GM21390 (cell line): ENCODE data around the gene P2RX5.
"Not testable (repeated sequence)": the region's sequence is repeated elsewhere in the genome, so short reads cannot be mapped to it uniquely, and the experiment has no call there.

Experiments used
- ATAC-seq: cut with Tn5 transposase; IDR thresholded peaks from one replicate; pipeline ENCODE4 v1.9.1; 2021; ENCODE audit not compliant: unreplicated experiment

The P2RX5 gene

GRCh38 chr17:3712811-3713463, 17.0 kb upstream of the P2RX5 start:
- no peak for ATAC-seq

DNA sequence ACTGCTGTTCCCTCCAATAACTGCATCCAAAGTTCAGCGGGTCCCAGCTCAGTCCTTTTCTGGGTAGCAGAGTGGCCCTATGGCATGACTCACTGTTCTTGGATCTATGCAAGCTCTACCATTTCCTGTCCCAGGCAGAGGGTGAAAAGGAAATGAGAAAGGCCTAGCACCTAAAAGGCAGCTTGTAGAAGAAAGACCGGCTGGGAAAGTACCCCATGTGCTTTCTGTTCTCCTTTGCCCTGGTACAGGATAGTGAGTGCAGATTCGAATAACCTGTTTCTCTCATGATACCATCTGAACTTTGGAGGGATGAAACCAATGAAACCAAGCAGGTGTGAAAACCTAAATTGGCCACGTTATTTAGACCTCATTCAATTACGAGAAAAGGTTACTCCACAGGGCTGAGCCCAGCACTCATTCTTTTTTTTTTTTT, 15.0 kb upstream of the P2RX5 start:
- ATAC-seq, result peak; percentile 95

GRCh38 chr17:3708366-3708765, 12.4 kb upstream of the P2RX5 start:
- ATAC-seq, result no peak

DNA sequence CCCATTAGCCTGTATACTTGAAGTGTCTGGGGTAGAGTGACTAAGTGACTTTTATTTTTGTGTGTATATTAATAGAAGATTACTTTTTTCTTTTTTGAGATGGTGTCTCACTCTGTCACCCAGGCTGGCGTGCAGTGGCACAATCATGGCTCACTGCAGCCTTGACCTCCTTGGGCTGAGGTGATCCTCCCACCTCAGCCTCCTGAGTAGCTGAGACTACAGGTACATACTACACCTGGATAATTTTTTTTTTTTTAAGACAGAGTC, 9.7 kb upstream of the P2RX5 start:
- not testable (repeated sequence) for ATAC-seq

GRCh38 chr17:3704931-3705717, 9.2 kb upstream of the P2RX5 start:
- no peak for ATAC-seq

DNA sequence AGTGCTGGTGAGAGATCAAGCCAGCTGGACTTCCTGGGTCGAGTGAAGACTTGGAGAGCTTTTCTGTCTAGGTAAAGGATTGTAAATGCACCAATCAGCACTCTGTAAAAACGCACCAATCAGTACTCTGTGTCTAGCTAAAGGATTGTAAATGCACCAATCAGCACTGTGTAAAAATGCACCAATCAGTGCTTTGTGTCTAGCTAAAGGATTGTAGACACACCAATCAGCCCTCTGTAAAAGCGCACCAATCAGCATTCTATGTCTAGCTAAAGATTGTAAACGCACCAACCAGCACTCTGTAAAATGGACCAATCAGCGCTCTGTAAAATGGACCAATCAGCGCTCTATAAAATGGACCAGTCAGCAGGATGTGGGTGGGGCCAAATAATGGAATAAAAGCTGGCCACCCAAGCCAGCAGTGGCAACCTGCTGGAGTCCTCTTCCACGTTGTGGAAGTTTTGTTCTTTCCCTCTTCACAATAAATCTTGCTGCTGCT, 6.1 kb upstream of the P2RX5 start:
- not testable (repeated sequence) for ATAC-seq

DNA sequence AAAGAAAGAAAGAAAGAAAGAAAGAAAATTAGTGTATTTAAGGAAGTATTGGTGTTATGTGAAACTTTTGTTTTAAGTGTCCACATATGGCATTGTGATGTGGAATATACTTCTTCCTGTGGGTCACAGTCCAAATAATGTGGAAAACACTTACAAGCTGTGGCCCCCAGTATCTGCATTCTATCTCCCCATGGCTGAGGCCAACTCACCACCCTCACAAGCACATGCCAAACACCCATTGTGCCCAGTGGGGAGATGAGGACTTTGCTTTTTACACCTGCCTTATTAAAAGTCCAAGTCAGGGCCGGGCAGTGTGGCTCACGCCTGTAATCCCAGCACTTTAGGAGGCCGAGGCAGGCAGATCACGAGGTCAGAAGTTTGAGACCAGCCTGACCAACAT, 4.0 kb upstream of the P2RX5 start:
- no peak for ATAC-seq

- no peak for ATAC-seq
Measured at GRCh38 chr17:3698139-3698538, 2.2 kb upstream of the P2RX5 start.

DNA sequence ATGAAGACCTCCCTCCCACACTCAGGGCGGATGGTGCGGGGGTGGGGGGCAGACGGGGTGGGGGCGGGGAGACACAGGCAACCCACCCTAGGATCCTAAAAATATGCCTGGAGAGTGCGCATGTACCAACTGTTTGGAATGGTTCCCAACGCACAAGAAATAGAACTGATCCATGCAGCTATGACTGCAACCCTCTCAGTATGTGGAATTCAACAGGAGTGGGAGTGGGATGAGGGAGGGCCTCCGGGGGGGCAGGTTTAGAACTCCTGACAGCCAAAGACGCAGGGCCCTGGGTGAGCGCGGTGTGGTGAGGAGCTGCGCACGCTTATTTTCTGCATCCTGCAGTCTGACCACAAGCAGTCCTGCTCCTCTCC, 1.1 kb upstream of the P2RX5 start:
- ATAC-seq, result no peak

DNA sequence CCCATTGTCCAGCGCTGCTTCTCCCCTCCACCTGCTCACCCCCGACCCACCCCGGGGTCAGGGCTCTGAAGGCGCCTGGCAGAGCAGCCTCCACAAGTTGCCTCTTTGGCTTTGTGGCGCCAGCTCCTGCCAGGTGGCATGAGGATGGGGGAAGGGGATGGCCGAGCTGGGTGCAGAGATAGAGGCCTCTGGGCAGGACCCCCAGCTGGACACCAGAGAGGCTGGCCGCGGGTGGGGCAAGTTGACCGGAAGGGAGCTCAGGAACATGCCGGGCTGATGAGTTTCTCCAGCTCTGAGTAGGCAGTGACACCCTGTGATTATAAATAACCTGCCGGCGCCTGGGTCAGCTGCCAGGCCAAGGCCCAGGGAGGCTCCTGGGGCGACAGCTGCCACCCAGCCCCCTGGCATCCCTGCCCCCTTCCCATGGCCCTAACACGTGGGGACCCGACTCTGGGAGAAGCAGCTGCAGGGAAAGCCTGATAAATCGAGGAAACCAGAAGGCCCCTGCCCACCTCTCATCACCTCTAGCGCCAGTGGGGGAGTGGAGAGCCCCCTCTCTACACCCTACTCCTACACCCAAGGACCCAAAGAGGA, 729 bp downstream of the P2RX5 start:
- no peak for ATAC-seq

GRCh38 chr17:3693829-3694231, 2.1 kb downstream of the P2RX5 start:
- ATAC-seq, result peak; percentile 44

DNA sequence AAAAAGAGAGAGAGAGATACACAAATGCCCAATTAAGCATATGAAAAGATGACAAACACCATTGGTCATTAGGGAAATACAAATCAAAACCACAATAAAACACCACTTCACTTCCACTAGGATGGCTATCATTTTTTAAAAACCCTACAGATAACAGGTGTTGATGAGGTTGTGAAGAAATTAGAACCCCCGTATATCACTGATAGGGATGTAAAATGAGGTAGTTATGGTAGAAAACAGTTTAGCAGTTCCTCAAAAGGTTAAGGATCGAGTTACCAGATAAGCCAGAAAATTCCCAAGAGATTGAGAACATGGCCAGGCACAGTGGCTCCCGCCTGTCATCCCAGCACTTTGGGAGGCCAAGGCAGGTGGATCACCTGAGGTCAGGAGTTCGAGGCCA, 2.8 kb downstream of the P2RX5 start:
- no peak for ATAC-seq

- ATAC-seq, result no peak
Measured at GRCh38 chr17:3692346-3692745, 3.6 kb downstream of the P2RX5 start.

GRCh38 chr17:3691617-3692067, 4.3 kb downstream of the P2RX5 start:
- ATAC-seq, result no peak

- no peak for ATAC-seq
Measured at GRCh38 chr17:3690094-3690715, 5.8 kb downstream of the P2RX5 start.

DNA sequence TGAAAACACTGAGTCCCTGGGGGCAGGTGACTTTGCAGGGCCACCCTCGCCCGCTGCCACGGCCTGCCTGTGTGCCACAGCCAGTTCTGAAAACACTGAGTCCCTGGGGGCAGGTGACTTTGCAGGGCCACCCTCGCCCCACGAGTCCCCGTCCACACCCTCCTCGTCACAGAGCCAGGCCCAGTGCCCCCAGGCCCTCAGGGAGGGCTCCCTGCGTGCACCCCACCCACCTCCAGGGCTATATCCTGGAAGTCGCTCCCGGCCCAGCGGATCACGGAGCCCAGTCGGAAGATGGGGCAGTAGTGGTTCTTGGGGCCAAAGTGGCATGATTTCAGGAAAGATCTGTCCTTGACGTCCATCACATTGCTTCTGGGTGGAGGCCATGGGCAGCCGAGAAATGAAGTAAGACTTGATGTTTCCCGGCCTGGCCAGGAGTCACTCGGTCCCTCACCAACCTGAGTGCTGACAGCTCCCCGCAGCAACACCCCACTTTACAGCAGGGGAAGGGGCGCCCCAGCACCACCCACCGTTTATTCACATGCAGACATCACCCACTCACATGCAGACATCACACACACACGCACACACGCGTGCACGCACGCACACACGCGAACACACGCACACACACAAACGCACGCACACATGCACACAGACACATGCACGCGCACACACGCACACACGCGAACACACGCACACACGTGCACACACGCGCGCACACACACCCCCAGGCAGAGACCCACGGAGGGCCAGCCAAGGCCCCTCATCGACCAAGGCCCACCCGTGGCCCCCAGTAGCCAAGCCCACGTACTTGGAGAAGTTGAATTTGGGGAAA, 6.5 kb downstream of the P2RX5 start:
- no peak for ATAC-seq

DNA sequence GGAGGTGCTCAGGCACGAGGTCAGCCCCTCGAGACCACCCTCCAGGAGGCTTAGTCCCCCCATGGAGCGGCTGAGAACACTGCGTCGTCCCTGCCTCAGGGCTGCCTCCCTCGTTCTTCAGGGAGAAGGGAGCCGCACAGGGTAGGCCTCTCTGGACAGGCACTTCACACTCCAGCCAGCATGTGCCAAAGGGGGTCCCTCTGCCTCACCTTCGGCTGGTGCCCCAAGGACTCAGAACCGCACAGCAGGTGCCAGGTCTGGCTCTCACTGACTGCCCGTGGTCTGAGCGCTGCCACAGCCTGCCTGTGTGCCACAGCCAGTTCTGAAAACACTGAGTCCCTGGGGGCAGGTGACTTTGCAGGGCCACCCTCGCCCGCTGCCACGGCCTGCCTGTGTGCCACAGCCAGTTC, 7.1 kb downstream of the P2RX5 start:
- no peak for ATAC-seq

- no peak for ATAC-seq
Measured at GRCh38 chr17:3688027-3688553, 7.9 kb downstream of the P2RX5 start.

GRCh38 chr17:3685174-3685573, 10.8 kb downstream of the P2RX5 start:
- no peak for ATAC-seq

DNA sequence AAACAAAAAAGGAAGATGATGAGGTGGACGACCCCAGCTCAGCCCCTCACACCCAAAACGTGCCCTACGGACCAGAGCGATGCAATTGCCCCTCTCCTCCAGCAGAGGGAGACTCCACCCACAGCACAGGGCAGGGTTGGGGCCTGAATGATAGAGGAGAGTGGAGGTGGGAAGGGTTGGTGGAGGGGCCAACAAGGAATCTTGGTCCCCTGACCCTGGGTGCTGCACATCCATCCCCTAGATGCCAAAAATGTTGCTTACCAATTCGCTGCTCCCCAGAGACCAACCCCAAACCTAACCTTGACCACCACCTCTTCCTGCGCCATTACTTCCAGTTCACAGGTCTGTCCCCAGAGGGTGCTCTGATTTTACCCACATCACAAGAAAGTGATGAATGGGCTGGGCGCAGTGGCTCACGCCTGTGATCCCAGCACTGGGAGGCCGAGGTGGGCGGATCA, 12.9 kb downstream of the P2RX5 start:
- ATAC-seq, result no peak

DNA sequence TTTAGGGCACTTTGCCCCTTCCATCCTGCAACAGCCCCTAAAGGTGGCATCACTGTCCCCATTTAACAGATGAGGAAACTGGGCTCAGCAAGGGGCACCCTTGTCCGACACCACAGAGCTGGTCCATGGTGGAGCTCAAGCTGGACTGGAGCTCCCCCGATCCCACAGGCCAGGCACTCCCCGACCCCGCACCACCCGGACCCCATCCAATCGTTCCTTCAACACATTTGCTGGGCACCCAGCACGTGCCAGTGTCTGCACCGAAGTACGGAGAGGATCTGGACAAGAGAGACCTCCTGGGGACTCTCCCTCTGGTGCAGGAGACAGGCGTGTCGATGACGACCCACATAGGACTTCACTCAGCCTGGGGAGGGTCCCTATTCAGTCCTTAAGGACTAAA, 13.9 kb downstream of the P2RX5 start:
- ATAC-seq, result no peak
